GM21528 (cell line): ENCODE results near the gene ALPL.

ENCODE experiments used
- ATAC-seq: cut with Tn5 transposase; IDR thresholded peaks from one replicate; pipeline ENCODE4 v1.9.1; 2021; ENCODE audit warnings: mild to moderate bottlenecking, moderate library complexity; ENCODE audit not compliant: unreplicated experiment, low FRiP score

Gene ALPL

DNA sequence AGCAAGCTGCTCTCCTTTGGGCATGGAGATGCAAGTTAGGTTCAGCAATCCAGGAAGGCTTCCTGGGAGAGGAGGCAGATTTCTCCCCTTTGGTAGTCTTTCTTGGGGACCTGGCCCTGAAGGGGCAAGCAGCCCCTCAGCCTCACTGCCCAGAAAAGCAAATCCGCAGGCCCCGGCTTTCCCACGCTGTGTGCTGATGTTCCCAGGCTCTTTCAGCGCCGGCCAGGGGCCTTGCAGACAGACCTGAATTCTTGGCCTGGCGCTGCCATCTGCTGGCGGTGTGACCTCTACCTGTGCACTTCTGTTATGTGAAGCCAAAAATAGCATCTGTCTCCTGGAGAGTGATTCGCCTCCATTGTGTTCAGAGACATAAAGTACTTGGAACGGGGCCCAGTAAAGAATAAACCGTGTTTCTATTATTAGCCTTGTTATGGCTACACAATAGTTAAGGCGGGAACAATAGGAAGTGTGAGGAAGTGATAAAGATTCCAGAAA lies 64.8 kb downstream of the ALPL start:
- no peak for ATAC-seq

DNA sequence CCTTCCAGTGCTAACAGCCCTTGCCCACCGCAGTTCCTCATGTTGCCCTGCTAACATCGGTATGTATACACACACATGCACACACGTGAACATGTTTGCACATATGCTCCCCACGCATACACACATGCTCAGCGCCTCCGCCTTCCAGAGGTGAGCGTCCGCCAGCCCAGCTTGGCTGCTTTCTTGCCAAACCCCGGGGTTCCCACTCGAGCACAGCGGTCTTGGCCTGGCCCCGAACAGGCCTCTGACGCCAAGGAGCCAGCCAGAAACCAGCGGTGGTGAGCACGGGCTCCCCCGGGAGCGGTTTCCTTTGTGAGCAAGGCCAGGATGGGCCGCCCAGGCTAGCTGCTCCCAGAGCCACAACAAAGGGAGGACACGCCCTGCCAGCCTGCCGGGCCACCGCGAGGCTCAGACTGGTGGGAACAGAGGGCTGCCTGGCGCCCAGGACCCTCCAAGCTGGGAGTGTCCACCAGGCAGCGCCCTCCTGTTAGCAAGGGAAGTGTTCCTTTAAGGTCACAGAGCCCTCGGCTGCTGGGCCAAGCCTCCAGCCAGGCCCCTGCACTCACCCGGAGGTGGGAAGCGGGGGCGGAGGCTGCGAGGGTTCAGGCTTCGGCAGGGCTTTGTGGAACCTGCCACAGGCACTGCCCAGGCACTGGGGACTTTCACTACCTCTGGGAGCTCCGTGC lies 65.4 kb downstream of the ALPL start:
- ATAC-seq: no peak

DNA sequence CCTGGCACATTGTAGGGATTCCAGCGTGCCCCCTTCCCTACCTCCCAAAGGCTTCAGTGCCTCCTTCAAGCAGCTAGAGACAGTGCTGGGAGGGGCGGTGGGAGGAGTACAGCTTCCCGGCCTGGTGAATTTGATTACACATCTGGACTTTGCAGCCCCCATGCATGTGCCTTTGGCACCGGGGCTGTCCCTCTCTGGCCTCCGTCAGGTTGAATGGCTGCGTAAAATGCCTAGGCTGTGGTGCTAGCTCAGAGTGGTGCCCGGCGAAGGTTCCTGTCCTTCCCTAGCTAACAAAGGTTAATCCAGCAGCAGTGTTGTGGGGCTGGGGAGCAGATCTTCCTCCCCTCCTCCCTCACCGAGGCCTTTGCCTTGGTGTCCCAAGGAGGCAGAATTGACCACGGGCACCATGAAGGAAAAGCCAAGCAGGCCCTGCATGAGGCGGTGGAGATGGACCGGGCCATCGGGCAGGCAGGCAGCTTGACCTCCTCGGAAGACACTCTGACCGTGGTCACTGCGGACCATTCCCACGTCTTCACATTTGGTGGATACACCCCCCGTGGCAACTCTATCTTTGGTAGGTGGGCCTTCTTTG lies 66.2 kb downstream of the ALPL start:
- ATAC-seq: no peak

- no peak for ATAC-seq
Observed at GRCh38 chr1:21576031-21576797, 67.0 kb downstream of the ALPL start.

- ATAC-seq: no peak
Observed at GRCh38 chr1:21576798-21577187, 67.6 kb downstream of the ALPL start.

DNA sequence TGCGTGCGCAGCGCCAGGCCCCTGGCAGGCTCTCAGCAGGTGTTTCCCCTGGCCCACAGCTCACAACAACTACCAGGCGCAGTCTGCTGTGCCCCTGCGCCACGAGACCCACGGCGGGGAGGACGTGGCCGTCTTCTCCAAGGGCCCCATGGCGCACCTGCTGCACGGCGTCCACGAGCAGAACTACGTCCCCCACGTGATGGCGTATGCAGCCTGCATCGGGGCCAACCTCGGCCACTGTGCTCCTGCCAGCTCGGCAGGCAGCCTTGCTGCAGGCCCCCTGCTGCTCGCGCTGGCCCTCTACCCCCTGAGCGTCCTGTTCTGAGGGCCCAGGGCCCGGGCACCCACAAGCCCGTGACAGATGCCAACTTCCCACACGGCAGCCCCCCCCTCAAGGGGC lies 68.1 kb downstream of the ALPL start:
- ATAC-seq: no peak

DNA sequence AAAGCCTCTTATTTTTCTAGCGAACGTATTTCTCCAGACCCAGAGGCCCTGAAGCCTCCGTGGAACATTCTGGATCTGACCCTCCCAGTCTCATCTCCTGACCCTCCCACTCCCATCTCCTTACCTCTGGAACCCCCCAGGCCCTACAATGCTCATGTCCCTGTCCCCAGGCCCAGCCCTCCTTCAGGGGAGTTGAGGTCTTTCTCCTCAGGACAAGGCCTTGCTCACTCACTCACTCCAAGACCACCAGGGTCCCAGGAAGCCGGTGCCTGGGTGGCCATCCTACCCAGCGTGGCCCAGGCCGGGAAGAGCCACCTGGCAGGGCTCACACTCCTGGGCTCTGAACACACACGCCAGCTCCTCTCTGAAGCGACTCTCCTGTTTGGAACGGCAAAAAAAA lies 68.7 kb downstream of the ALPL start:
- ATAC-seq: no peak

- ATAC-seq: no peak
Observed at GRCh38 chr1:21579791-21580190, 70.6 kb downstream of the ALPL start.

DNA sequence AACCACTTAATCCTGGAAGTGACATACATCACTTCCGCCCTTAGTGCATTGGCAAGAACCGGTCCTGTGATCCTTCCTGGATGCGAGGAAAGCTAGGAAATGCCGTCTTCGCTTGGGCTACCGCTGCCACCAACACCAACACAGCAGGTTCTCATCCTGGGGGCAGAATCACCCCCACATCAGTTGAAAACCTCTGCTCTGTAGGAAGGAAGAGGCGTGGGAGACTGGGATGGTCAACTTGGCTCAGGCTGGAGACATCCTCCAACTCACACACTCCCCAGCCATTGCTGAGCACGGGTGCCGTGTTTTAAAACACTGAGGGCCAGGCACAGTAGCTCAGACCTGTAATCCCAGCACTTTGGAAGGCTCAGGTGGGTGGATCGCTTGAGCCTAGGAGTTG lies 74.9 kb downstream of the ALPL start:
- ATAC-seq: no peak

GRCh38 chr1:21585037-21585436 lies 75.8 kb downstream of the ALPL start:
- no peak for ATAC-seq

- ATAC-seq: no peak
Observed at GRCh38 chr1:21586222-21586621, 77.0 kb downstream of the ALPL start.

GRCh38 chr1:21586846-21587601 lies 77.8 kb downstream of the ALPL start:
- no peak for ATAC-seq

DNA sequence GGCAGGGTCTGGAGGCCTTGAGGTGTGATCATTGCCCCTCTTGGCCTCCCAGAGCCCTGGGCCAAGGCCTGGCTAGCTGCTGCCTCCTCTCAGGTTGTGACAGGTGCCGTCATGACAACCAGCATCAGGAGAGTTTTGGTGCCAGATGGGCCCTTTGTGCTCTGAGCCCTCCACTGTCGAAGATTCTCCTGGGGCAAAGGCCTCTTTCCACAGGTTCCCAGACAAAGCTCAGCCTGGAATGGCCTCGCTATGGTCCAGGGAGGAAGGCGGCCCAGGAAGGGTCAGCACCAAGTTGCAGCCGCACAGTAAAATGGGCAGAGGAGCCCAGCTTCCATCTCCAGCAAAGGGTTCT lies 78.4 kb downstream of the ALPL start:
- no peak for ATAC-seq

- ATAC-seq: no peak
Observed at GRCh38 chr1:21589618-21590017, 80.4 kb downstream of the ALPL start.

- no peak for ATAC-seq
Observed at GRCh38 chr1:21590126-21590880, 81.1 kb downstream of the ALPL start.

DNA sequence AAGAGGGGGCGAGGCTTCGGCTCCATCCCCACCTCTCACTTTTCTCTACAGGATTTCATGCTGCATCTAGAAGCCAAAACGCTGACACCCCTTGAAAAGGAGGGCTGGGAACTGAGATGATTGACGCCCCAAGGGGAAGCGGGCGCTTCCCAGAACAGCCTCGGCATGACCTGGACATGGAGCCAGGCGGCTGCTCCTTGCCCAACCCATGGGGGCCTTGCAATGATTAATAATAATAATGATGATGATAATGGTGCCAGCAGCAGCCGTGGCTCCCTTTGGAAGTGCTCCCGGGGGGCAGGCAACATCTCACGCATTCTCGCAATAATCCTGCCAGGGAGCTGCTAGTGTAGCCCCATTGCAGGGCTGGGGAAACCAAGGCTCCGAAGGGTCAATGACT lies 81.7 kb downstream of the ALPL start:
- no peak for ATAC-seq

GRCh38 chr1:21592086-21592865 lies 83.1 kb downstream of the ALPL start:
- no peak for ATAC-seq

DNA sequence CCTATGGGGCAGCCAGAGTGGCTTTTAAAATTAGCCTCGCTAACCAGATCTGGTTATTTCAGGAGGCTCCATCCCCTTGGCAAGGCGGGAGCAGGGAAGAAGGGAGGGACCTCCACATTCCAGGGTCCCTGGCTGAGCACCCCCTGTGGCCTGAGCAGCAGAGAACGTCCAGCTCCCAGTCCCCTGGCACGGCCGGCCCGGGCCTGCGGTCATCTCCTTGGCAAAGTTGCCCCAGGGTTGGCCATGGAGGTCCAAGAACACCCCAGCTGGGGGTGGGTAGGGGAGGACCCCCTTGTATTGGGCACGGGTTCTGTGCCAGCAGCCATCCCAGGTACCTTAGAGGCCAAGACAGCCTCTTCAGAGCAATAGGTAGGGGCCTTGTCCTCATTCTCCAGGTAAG lies 84.0 kb downstream of the ALPL start:
- ATAC-seq: no peak

DNA sequence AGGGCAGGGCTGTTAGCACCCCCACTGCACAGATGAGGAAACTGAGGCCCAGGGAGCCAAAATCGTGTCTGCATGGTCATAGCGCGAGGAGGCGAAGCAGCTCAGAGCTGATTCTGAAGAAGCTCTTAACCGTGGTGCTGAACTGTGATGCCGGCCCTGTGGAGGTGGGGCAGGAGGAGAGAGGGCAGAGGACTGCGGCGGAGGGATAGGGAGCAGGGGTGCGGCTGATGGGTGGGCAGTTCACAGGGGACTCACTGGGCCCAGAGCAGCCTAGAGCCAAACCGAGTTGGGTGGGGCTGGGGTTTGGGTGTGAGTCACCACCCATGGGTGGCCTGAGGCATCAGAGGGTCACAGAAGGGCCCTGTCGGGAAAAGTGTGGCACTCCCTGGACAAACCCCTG lies 85.3 kb downstream of the ALPL start:
- no peak for ATAC-seq
